A549 (cell line): ENCODE results near the gene STXBP2. TPM values are rescaled to one million over a fixed set of nuclear protein-coding genes. Genes with fewer than 3 reads are reported as not detected.

ENCODE experiments used
- ATAC-seq, 2 experiments: fragments of 200-7000 bp in 1 of 2; fragments of >200 bp in 1 of 2; cut with Nextera tagmentation in 1 of 2; cut with Tn5 transposase in 1 of 2; 3 replicates each; pipeline versions ENCODE4 v1.8.0 to v1.9.1; 2018 to 2020; ENCODE audit warnings: mild to moderate bottlenecking in 1 of 2, moderate library complexity in 1 of 2
- CTCF ChIA-PET: fragments of 300-600 bp; sonication (Branson Sonifier 250); formaldehyde crosslinking; extraction: SDS; loops from one replicate; lab custom pipeline; 2021; ENCODE audit warnings: antibody characterized with exemption, inconsistent platforms; lab: Yijun Ruan, JAX
- POLR2A ChIA-PET: fragments of 350-600 bp; formaldehyde crosslinking; extraction: SDS; loops from one replicate; lab custom pipeline; 2021; ENCODE audit warnings: antibody characterized with exemption, inconsistent platforms; lab: Yijun Ruan, JAX
- DNase-seq, 2 experiments: peaks; one replicate each; pipeline versions ENCODE4 v3.0.0 to v3.0.0-alpha.2; 2011 to 2016; ENCODE audit warnings: low read depth in 1 of 2, low spot score in 1 of 2
- FAIRE-seq: peaks from 2 replicates; lab custom pipeline; 2011; peaks lifted over from hg19 to GRCh38; lab: Jason Lieb, UNC
- H3K27ac ChIP-seq, 2 experiments: fragments of >200 bp; sonication (Bioruptor Twin); formaldehyde crosslinking; 3 replicates each; pipeline ENCODE4 v1.5.1; 2016 to 2017
- H3K4me1 ChIP-seq: fragments of >200 bp; sonication (Bioruptor Twin); formaldehyde crosslinking; 3 replicates; pipeline ENCODE4 v1.6.1; 2016
- H3K4me2 ChIP-seq: fragments of >200 bp; sonication (Bioruptor Twin); formaldehyde crosslinking; 3 replicates; pipeline ENCODE4 v1.6.1; 2016
- H3K4me3 ChIP-seq: fragments of >200 bp; sonication (Bioruptor Twin); formaldehyde crosslinking; 3 replicates; pipeline ENCODE4 v1.5.1; 2016
- H3K9me3 ChIP-seq: fragments of >200 bp; sonication (Bioruptor Twin); formaldehyde crosslinking; 3 replicates; pipeline ENCODE4 v1.6.1; 2016
- CBX8 ChIP-seq: fragments of 200-600 bp; sonication (generic); IDR thresholded peaks from 2 replicates; pipeline ENCODE4 v1.6.1; 2016
- CEBPB ChIP-seq, 2 experiments: fragments of >200 bp in 1 of 2; sonication (Bioruptor Twin) in 1 of 2; formaldehyde crosslinking in 1 of 2; IDR thresholded peaks; 2 replicates each; pipeline ENCODE4 v1.6.1; 2012 to 2016
- EHF ChIP-seq: fragments of 250-450 bp; sonication (Bioruptor Pico); IDR thresholded peaks from 2 replicates; pipeline ENCODE4 v1.5.0; 2020; ENCODE audit warnings: mild to moderate bottlenecking
- ELK1 ChIP-seq: fragments of 150-350 bp; IDR thresholded peaks from 2 replicates; pipeline ENCODE4 v1.6.1; 2014; ENCODE audit warnings: low read depth, mild to moderate bottlenecking, low read length
- ESRRA ChIP-seq: fragments of 150-350 bp; IDR thresholded peaks from 2 replicates; pipeline ENCODE4 v1.6.1; 2014; ENCODE audit warnings: mild to moderate bottlenecking, low read length, borderline replicate concordance
- HDAC2 ChIP-seq: fragments of 200-600 bp; sonication (generic); IDR thresholded peaks from 2 replicates; pipeline ENCODE4 v1.6.1; 2016
- HES2 ChIP-seq: fragments of >200 bp; sonication (Bioruptor Twin); formaldehyde crosslinking; IDR thresholded peaks from 2 replicates; pipeline ENCODE4 v1.6.1; 2016
- HEYL ChIP-seq: fragments of 250-450 bp; sonication (Bioruptor Pico); IDR thresholded peaks from 2 replicates; pipeline ENCODE4 v1.8.0; 2021; ENCODE audit warnings: mild to moderate bottlenecking, moderate library complexity
- JUN ChIP-seq, 2 experiments: fragments of >200 bp; sonication (Bioruptor Twin); formaldehyde crosslinking; IDR thresholded peaks; 2 replicates in 1 of 2; 3 replicates in 1 of 2; pipeline ENCODE4 v1.6.1; 2016 to 2017
- MAZ ChIP-seq: fragments of 150-350 bp; IDR thresholded peaks from 2 replicates; pipeline ENCODE4 v1.6.1; 2014; ENCODE audit warnings: antibody characterized with exemption, low read depth, low read length, borderline replicate concordance
- MYC ChIP-seq: IDR thresholded peaks from 2 replicates; pipeline ENCODE4 v1.6.1; 2012; ENCODE audit warnings: mild to moderate bottlenecking, inconsistent platforms, low read length, improper control_type of control experiment, borderline replicate concordance
- PBX3 ChIP-seq: IDR thresholded peaks from 2 replicates; pipeline ENCODE4 v1.6.1; 2012
- PHF8 ChIP-seq: fragments of 200-600 bp; sonication (generic); IDR thresholded peaks from 2 replicates; pipeline ENCODE4 v1.6.1; 2016; ENCODE audit warnings: low read depth, mild to moderate bottlenecking, antibody characterized with exemption, moderate library complexity, borderline replicate concordance
- POLR2AphosphoS2 ChIP-seq: conservative IDR thresholded peaks from 2 replicates; pipeline ENCODE4 v1.6.1; 2012; ENCODE audit warnings: low read length, improper control_type of control experiment, inconsistent platforms
- RAD21 ChIP-seq, 2 experiments: fragments of >200 bp in 1 of 2; sonication (Bioruptor Twin) in 1 of 2; formaldehyde crosslinking in 1 of 2; IDR thresholded peaks in 1 of 2; conservative IDR thresholded peaks in 1 of 2; 2 replicates in 1 of 2; 3 replicates in 1 of 2; pipeline ENCODE4 v1.6.1; 2012 to 2018; ENCODE audit warnings: inconsistent platforms in 1 of 2
- RARB ChIP-seq: fragments of 250-450 bp; sonication (Bioruptor Pico); IDR thresholded peaks from 2 replicates; pipeline ENCODE4 v1.8.0; 2021; ENCODE audit warnings: mild to moderate bottlenecking, moderate library complexity
- RCOR1 ChIP-seq: fragments of 150-350 bp; IDR thresholded peaks from 2 replicates; pipeline ENCODE4 v1.6.1; 2014; ENCODE audit warnings: antibody characterized with exemption, low read length, low read depth
- SMC3 ChIP-seq: fragments of >200 bp; sonication (Bioruptor Twin); formaldehyde crosslinking; IDR thresholded peaks from 3 replicates; pipeline ENCODE4 v1.6.1; 2018; ENCODE audit warnings: inconsistent platforms
- SREBF2 ChIP-seq: fragments of 450-650 bp; IDR thresholded peaks from 2 replicates; pipeline ENCODE4 v1.6.1; 2014; ENCODE audit warnings: mild to moderate bottlenecking, moderate library complexity
- TP53 ChIP-seq: fragments of 250-450 bp; sonication (Bioruptor Pico); IDR thresholded peaks from 2 replicates; pipeline ENCODE4 v1.5.0; 2021; ENCODE audit warnings: mild to moderate bottlenecking, moderate library complexity
- ZSCAN20 ChIP-seq: fragments of 250-450 bp; sonication (Bioruptor Pico); IDR thresholded peaks from 2 replicates; pipeline ENCODE4 v1.8.0; 2022; ENCODE audit warnings: mild to moderate bottlenecking, moderate library complexity
- WGBS: methylation state at CpG from one replicate; pipeline ENCODE4 v1.1.6; 2017; ENCODE audit errors: missing lambda C conversion rate; 5-methylcytosine and 5-hydroxymethylcytosine counted together
- polyA plus RNA-seq, 4 experiments: library from polyadenylated mRNA; depleted of rRNA in 3 of 4; stranded (reverse); fragments of >200 nt; fragmentation: RNase III in 1 of 4; extraction: RNeasy Plus Mini Kit Qiagen cat#74134 plus additional on column Dnase treatment in 1 of 4; gene quantifications; 2 replicates in 3 of 4; 3 replicates in 1 of 4; pipeline ENCODE4 v1.2.3, GENCODE V29; 2011 to 2017
- TF ChIP-seq, protein P1 (sequence below): IDR thresholded peaks from 2 replicates; pipeline ENCODE4 v1.6.1; 2012; ENCODE audit warnings: low read depth, borderline replicate concordance
- TF ChIP-seq, protein P2 (sequence below): fragments of 450-650 bp; IDR thresholded peaks from 2 replicates; pipeline ENCODE4 v1.6.1; 2014; ENCODE audit warnings: antibody characterized with exemption

STXBP2 gene
- polyA plus RNA-seq, 2 of the 4 experiments (the other 2 are of a cell fraction), result 41.4 to 47.2 TPM

- Histone ChIP-seq H3K27ac (no peak overlapping the region), H3K4me2 (no peak overlapping the region), H3K4me3 (no peak overlapping the region), H3K4me1 (no peaks in the 10 kb centered on the region), H3K9me3 (no peaks in the 10 kb centered on the region)
- peak; percentile 12 to 22; a peak in 1 of 6 replicates for ATAC-seq
- 89% methylated on average over 12 of the region's 14 CpGs for WGBS
- TF ChIP-seq CBX8 (no peak), EHF (CRISPR knock-in tag) (no peak), HES2 (no peak), PHF8 (no peak), MAZ (no peak), RAD21 (conservative IDR thresholded peaks at IDR 0.05 in 1 of 2, IDR thresholded peaks at IDR 0.05 in 1 of 2) (no peak), HEYL (no peak)
- TF ChIP-seq, protein P1, sequence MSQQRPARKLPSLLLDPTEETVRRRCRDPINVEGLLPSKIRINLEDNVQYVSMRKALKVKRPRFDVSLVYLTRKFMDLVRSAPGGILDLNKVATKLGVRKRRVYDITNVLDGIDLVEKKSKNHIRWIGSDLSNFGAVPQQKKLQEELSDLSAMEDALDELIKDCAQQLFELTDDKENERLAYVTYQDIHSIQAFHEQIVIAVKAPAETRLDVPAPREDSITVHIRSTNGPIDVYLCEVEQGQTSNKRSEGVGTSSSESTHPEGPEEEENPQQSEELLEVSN, result no peak
- no peak for FAIRE-seq
- ChIA-PET POLR2A (interaction anchor here (0.6 to 1.3 kb wide), 2 partner anchors 16 to 59 kb away, joined by 4 to 6 read pairs; partner anchors contain the start of genes PET100 and XAB2), CTCF (interaction anchor here (1.3 to 1.5 kb wide), 2 partner anchors 36 to 77 kb away, joined by 4 to 8 read pairs; partner anchors contain the start of gene TRAPPC5)
- DNase-seq, result no peak
Observed at GRCh38 chr19:7645163-7645562, 8.3 kb downstream of the STXBP2 start.

GRCh38 chr19:7645656-7646425 is 8.9 kb downstream of the STXBP2 start:
- ChIA-PET POLR2A (interaction anchor here (1.3 kb wide), 1 partner anchor 16 kb away, joined by 4 read pairs; the partner anchor contains the start of genes PET100 and XAB2), CTCF (interaction anchor here (1.5 kb wide), 1 partner anchor 35 kb away, joined by 8 read pairs; the partner anchor contains the start of gene TRAPPC5)
- H3K4me3 ChIP-seq, result no peak overlapping the region
- no peak for FAIRE-seq
- 96% methylated on average over 11 of the region's 20 CpGs for WGBS
- H3K4me2 ChIP-seq, result no peak overlapping the region
- no peak for ATAC-seq
- TF ChIP-seq CEBPB (IDR thresholded peaks at IDR 0.05), result no peak
- TF ChIP-seq TP53 (CRISPR knock-in tag), result no peak
- TF ChIP-seq ESRRA, result no peak
- TF ChIP-seq HDAC2, result no peak
- no peak for TF ChIP-seq RARB (CRISPR knock-in tag)
- TF ChIP-seq JUN (IDR thresholded peaks at IDR 0.05), result no peak
- TF ChIP-seq SMC3, result no peak
- no peak for TF ChIP-seq MYC
- no peaks in the 10 kb centered on the region for H3K4me1 ChIP-seq
- no peaks in the 10 kb centered on the region for H3K9me3 ChIP-seq
- no peak overlapping the region for H3K27ac ChIP-seq
- DNase-seq, result no peak

GRCh38 chr19:7646426-7646700 is 9.5 kb downstream of the STXBP2 start:
- FAIRE-seq (no peak), DNase-seq (no peak), ATAC-seq (no peak)
- WGBS, result 100% methylated on average over 2 of the region's 8 CpGs
- Histone ChIP-seq H3K4me3 (no peak overlapping the region), H3K4me1 (no peaks in the 10 kb centered on the region), H3K4me2 (no peak overlapping the region), H3K9me3 (no peaks in the 10 kb centered on the region), H3K27ac (no peak overlapping the region)
- ChIA-PET CTCF (no interaction called here), POLR2A (no interaction called here)
- TF ChIP-seq POLR2AphosphoS2 (no peak), ELK1 (no peak)

GRCh38 chr19:7647156-7647555 is 10.2 kb downstream of the STXBP2 start:
- WGBS, result 90% methylated on average over 2 of the region's 26 CpGs
- CTCF ChIA-PET, result interaction anchor here (1.0 kb wide), 1 partner anchor 10 kb away, joined by 3 read pairs; no protein-coding TSS in a partner anchor
- Histone ChIP-seq H3K4me2 (no peak overlapping the region), H3K27ac (no peak overlapping the region), H3K9me3 (no peaks in the 10 kb centered on the region), H3K4me1 (no peaks in the 10 kb centered on the region), H3K4me3 (no peak overlapping the region)
- POLR2A ChIA-PET, result no interaction called here
- DNase-seq (no peak), FAIRE-seq (no peak), ATAC-seq (no peak)
- no peak for TF ChIP-seq ZSCAN20 (CRISPR knock-in tag)
- no peak for TF ChIP-seq SREBF2
- no peak for TF ChIP-seq TP53 (CRISPR knock-in tag)
- TF ChIP-seq RCOR1, result no peak
- TF ChIP-seq, protein P2, sequence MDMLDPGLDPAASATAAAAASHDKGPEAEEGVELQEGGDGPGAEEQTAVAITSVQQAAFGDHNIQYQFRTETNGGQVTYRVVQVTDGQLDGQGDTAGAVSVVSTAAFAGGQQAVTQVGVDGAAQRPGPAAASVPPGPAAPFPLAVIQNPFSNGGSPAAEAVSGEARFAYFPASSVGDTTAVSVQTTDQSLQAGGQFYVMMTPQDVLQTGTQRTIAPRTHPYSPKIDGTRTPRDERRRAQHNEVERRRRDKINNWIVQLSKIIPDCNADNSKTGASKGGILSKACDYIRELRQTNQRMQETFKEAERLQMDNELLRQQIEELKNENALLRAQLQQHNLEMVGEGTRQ, result no peak
- no peak for TF ChIP-seq JUN (IDR thresholded peaks at IDR 0.05)
- TF ChIP-seq HES2, result no peak
- no peak for TF ChIP-seq ELK1
- TF ChIP-seq PBX3, result no peak
